ENCODE data around the gene PRR23A. TPM values are rescaled to one million over a fixed set of nuclear protein-coding genes. Genes with fewer than 3 reads are reported as not detected.

Gene PRR23A
- total RNA-seq, 4 donors from 2014 or later, result not detected

DNA sequence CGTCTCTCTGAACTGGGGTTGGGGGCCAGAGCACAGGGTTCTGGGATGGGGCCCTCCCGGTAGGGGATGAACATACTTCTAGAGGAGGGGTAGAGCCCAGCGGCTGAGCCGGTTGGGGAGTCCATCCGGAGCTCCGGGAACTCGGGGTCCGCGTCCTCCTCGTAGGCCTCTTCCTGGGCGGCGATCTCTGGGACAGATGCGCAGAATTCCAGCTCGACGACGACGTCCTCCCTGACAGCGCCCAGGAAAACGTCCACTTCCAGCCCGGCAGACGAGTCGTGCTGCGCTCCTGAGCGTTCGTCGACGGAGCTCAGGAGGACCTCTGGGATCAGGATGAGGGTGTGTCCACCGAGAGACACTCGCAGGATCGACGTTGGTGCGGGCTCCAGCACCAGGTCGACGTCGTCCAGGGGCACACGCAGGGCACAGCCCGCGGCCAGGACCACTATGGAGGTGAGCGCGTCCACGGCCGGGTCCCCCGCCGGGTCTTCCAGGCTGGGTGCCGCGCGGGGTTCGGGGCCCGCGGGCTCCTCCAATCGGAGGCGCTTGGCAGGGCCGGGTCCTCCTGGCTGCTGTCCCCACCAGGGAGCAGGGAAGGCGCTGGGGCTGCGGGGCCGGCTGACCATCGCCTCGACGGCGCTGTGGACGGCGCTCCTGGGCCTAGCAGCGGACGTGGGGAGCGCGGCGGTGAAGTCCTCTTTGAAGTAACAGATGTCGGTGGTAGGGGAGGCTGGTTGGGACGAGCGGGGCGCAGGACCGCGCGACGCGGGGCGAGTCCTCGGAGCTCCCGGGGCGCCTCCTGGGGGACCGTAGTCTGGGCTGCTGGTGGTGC lies 14.2 kb upstream of the PRR23A start:
- no peak for ATAC-seq
- no peak overlapping the region for H3K27ac ChIP-seq
- H3K9me3 ChIP-seq, result no peaks in the 10 kb centered on the region
- H3K4me1 ChIP-seq, result no peaks in the 10 kb centered on the region
- H3K4me3 ChIP-seq, result no peak overlapping the region
- intact Hi-C loops (cut with DNase I; ENCODE audit: low total_unique reads), result no loop called here
- H3K36me3 ChIP-seq, result no peaks in the 10 kb centered on the region
- H3K27me3 ChIP-seq, result no peaks in the 10 kb centered on the region
- no peak for DNase-seq
- in situ Hi-C loops (cut with MboI; ENCODE audit: low sequenced_read_pairs in 4 of 4), result no loop called here
- TF ChIP-seq, protein P1, sequence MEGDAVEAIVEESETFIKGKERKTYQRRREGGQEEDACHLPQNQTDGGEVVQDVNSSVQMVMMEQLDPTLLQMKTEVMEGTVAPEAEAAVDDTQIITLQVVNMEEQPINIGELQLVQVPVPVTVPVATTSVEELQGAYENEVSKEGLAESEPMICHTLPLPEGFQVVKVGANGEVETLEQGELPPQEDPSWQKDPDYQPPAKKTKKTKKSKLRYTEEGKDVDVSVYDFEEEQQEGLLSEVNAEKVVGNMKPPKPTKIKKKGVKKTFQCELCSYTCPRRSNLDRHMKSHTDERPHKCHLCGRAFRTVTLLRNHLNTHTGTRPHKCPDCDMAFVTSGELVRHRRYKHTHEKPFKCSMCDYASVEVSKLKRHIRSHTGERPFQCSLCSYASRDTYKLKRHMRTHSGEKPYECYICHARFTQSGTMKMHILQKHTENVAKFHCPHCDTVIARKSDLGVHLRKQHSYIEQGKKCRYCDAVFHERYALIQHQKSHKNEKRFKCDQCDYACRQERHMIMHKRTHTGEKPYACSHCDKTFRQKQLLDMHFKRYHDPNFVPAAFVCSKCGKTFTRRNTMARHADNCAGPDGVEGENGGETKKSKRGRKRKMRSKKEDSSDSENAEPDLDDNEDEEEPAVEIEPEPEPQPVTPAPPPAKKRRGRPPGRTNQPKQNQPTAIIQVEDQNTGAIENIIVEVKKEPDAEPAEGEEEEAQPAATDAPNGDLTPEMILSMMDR (IDR thresholded peaks at IDR 0.05 in 4 of 5, conservative IDR thresholded peaks at IDR 0.05 in 1 of 5), result no peak
- TF ChIP-seq POLR2A (IDR thresholded peaks at IDR 0.05), result no peak

DNA sequence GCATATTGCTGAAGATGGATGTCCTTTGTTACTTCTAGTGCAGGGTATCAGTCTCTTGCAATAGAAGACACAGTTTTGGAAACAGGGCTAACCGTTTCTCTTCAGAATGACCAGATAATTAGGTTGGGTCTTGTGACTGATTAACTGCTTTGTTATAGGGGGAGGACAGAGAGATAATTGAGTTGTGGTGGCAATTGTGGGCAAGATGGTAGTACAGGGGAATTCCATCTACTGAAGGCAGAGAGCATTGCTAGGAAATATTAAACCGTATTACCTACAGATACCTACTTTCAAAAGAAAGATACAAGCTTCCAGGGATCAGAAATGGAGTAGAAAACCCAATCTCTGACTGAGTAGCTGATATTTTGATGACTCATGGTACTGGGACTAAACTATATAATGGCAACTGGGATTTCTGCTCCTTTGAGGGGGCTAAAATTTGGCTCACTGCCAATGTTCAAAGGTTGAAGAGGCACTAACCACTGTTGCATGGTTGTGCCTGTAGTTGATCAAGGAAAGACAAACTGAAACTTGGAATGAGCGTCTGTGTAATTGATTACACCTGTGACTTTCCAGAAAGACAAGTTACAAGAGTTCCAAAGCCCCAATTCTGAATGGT lies 10.5 kb upstream of the PRR23A start:
- Histone ChIP-seq H3K36me3 (no peaks in the 10 kb centered on the region), H3K27me3 (no peaks in the 10 kb centered on the region), H3K4me1 (no peaks in the 10 kb centered on the region), H3K27ac (no peak overlapping the region), H3K9me3 (no peaks in the 10 kb centered on the region), H3K4me3 (no peak overlapping the region)
- TF ChIP-seq, protein P1 (IDR thresholded peaks at IDR 0.05 in 4 of 5, conservative IDR thresholded peaks at IDR 0.05 in 1 of 5), result no peak
- TF ChIP-seq POLR2A (IDR thresholded peaks at IDR 0.05), result no peak
- intact Hi-C loops (cut with DNase I; ENCODE audit: low total_unique reads) (no loop called here), in situ Hi-C loops (cut with MboI; ENCODE audit: low sequenced_read_pairs in 4 of 4) (no loop called here)
- no peak for DNase-seq
- ATAC-seq, result no peak

DNA sequence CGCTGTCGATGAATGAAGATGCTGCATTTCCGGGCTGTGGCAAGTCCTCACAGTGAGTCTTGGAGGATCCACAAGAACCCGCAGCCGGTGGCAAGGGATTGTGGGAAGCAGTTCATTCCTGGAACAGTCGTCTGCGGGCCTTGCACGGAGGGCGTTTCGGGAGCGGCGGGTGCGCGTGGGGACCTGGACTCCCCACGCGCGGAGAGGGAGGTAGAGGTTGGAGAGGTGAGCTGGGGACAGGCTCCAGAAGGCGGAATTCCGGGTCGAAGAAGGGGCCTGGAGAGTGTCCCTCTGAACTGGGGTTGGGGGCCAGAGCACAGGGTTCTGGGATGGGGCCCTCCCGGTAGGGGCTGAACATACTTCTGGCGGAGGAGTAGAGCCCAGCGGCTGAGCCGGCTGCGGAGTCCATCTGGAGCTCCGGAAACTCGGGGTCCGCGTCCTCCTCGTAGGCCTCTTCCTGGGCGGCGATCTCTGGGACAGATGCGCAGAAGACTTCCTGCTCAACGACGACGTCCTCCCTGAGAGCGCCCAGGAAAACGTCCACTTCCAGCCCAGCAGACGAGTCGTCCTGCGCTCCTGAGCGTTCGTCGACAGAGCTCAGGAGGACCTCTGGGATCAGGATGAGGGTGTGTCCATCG lies 593 bp downstream of the PRR23A start:
- ATAC-seq (no peak), DNase-seq (no peak)
- TF ChIP-seq POLR2A (IDR thresholded peaks at IDR 0.05), result no peak
- TF ChIP-seq, protein P1 (IDR thresholded peaks at IDR 0.05 in 4 of 5, conservative IDR thresholded peaks at IDR 0.05 in 1 of 5), result no peak
- H3K4me1 ChIP-seq, result no peaks in the 10 kb centered on the region
- H3K27me3 ChIP-seq, result no peaks in the 10 kb centered on the region
- intact Hi-C loops (cut with DNase I; ENCODE audit: low total_unique reads), result no loop called here
- peaks cover 0 to 5% (median 0%) of the 10 kb centered on the region in 3 donors for H3K9me3 ChIP-seq
- in situ Hi-C loops (cut with MboI; ENCODE audit: low sequenced_read_pairs in 4 of 4), result no loop called here
- no peak overlapping the region for H3K27ac ChIP-seq
- H3K4me3 ChIP-seq, result no peak overlapping the region
- H3K36me3 ChIP-seq, result no peaks in the 10 kb centered on the region

DNA sequence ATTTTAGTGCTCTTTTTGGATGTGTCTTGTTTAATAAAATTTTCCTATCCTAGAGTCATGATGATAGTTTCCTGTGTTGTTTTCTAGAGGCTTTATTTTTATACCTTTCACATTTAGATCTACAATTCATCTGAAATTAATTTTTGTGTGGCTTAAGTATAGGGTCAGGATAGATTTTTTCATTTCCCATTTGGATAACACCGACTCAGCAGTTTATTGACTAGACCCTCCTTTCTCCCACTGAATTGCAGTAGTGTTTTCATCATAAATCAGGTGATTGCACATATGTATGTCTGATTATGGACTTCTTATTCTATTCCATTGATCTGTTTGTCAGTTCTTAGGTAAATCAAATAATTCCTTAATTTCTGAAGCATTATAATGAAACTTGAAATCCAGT lies 10.4 kb downstream of the PRR23A start:
- intact Hi-C loops (cut with DNase I; ENCODE audit: low total_unique reads), result no loop called here
- TF ChIP-seq POLR2A (IDR thresholded peaks at IDR 0.05), result no peak
- TF ChIP-seq, protein P1 (IDR thresholded peaks at IDR 0.05 in 4 of 5, conservative IDR thresholded peaks at IDR 0.05 in 1 of 5), result no peak
- no peak overlapping the region for H3K4me3 ChIP-seq
- DNase-seq (no peak), ATAC-seq (no peak)
- in situ Hi-C loops (cut with MboI; ENCODE audit: low sequenced_read_pairs in 4 of 4), result no loop called here
- peaks cover 0 to 4% (median 0%) of the 10 kb centered on the region in 3 donors for H3K27me3 ChIP-seq
- no peaks in the 10 kb centered on the region for H3K36me3 ChIP-seq
- no peaks in the 10 kb centered on the region for H3K4me1 ChIP-seq
- no peak overlapping the region for H3K27ac ChIP-seq
- H3K9me3 ChIP-seq, result no peaks in the 10 kb centered on the region

Data from gastrocnemius medialis (tissue), 4 donors.